ENCODE data around the gene BRINP3. TPM values are rescaled to one million over a fixed set of nuclear protein-coding genes. Genes with fewer than 3 reads are reported as not detected.

Gene BRINP3
- total RNA-seq, 1 experiment from 2014 or later: not detected

- H2BK20ac ChIP-seq (ENCODE audit: low read depth, low read length, poor library complexity, severe bottlenecking): no peak overlapping the region
- H3K4me2 ChIP-seq (ENCODE audit: insufficient read depth, insufficient read length, low read length): no peak overlapping the region
- H3K27ac ChIP-seq (ENCODE audit: insufficient read length, low read depth, low read length): no peak overlapping the region
- no peak overlapping the region for H3K4ac ChIP-seq (ENCODE audit: low read depth, low read length)
- no peak overlapping the region for H3T11ph ChIP-seq (ENCODE audit: low read length)
- H2BK15ac ChIP-seq (ENCODE audit: low read depth, low read length): no peak overlapping the region
- no peaks in the 10 kb centered on the region for H4K20me1 ChIP-seq (ENCODE audit: control insufficient read depth, insufficient read depth, insufficient read length)
- H3K18ac ChIP-seq (ENCODE audit: insufficient read length, low read depth, low read length): no peak overlapping the region
- no peak overlapping the region for H2AFZ ChIP-seq (ENCODE audit: low read length)
- H3K9ac ChIP-seq (ENCODE audit: extremely low read depth, insufficient read length, low read length): no peak overlapping the region
- H3K9me3 Mint-ChIP-seq: no peaks in the 10 kb centered on the region
- H3K9me3 ChIP-seq (ENCODE audit: control insufficient read depth, low read depth, low read length): no peaks in the 10 kb centered on the region
- no peaks in the 10 kb centered on the region for H3K27me3 ChIP-seq (ENCODE audit: insufficient read depth, low read length)
- no peak overlapping the region for H4K5ac ChIP-seq (ENCODE audit: insufficient read length, low read depth, low read length)
- H3K14ac ChIP-seq (ENCODE audit: insufficient read depth, low read length): no peak overlapping the region
- no peak overlapping the region for H2BK120ac ChIP-seq (ENCODE audit: low read depth, low read length, poor library complexity, severe bottlenecking)
- H4K8ac ChIP-seq (replicated peaks; ENCODE audit: insufficient read length, low read depth, low read length): no peak overlapping the region
- H3K79me1 ChIP-seq (ENCODE audit: insufficient read depth, low read depth, low read length, poor library complexity, severe bottlenecking): no peaks in the 10 kb centered on the region
- H3K23ac ChIP-seq (ENCODE audit: insufficient read length, low read depth, low read length): no peak overlapping the region
- TF ChIP-seq CTCF (conservative IDR thresholded peaks at IDR 0.05): no peak
- no peak overlapping the region for H3K56ac ChIP-seq (ENCODE audit: insufficient read length, low read depth, low read length)
- H3K36me3 Mint-ChIP-seq (ENCODE audit: insufficient read depth in 1 of 3, low read depth in 3 of 3): no peaks in the 10 kb centered on the region
- H3K4me1 ChIP-seq (ENCODE audit: insufficient read depth, low read length): no peaks in the 10 kb centered on the region
- no peak overlapping the region for H3K4me3 Mint-ChIP-seq
- no peak overlapping the region for H4K91ac ChIP-seq (ENCODE audit: insufficient read length, low read depth, low read length)
- no peak overlapping the region for H2AK5ac ChIP-seq (ENCODE audit: insufficient read length, low read length)
- H3K79me2 ChIP-seq (ENCODE audit: insufficient read depth, low read length): no peaks in the 10 kb centered on the region
- H2BK5ac ChIP-seq (ENCODE audit: insufficient read length, low read length): no peak overlapping the region
- H3K27ac Mint-ChIP-seq: no peak overlapping the region
- no peaks in the 10 kb centered on the region for H3K23me2 ChIP-seq (ENCODE audit: insufficient read length, low read depth, low read length, poor library complexity, severe bottlenecking)
- DNase-seq: no peak
- H3K4me1 Mint-ChIP-seq: no peaks in the 10 kb centered on the region
- H3K27me3 Mint-ChIP-seq (ENCODE audit: low read depth): no peaks in the 10 kb centered on the region; the same call in 1 of the 2 replicates
- H2BK12ac ChIP-seq (ENCODE audit: insufficient read length, low read depth, low read length): no peak overlapping the region
These were observed 174.2 kb downstream of the BRINP3 start for GRCh38 chr1:190303501-190303900.
